ENCODE data around the gene QRICH2. TPM values are rescaled to one million over a fixed set of nuclear protein-coding genes. Genes with fewer than 3 reads are reported as not detected.
"Not testable (repeated sequence)": the region's sequence is repeated elsewhere in the genome, so short reads cannot be mapped to it uniquely, and the experiment has no call there.

QRICH2 gene
- polyA plus RNA-seq, 1 experiment: 3.4 TPM

DNA sequence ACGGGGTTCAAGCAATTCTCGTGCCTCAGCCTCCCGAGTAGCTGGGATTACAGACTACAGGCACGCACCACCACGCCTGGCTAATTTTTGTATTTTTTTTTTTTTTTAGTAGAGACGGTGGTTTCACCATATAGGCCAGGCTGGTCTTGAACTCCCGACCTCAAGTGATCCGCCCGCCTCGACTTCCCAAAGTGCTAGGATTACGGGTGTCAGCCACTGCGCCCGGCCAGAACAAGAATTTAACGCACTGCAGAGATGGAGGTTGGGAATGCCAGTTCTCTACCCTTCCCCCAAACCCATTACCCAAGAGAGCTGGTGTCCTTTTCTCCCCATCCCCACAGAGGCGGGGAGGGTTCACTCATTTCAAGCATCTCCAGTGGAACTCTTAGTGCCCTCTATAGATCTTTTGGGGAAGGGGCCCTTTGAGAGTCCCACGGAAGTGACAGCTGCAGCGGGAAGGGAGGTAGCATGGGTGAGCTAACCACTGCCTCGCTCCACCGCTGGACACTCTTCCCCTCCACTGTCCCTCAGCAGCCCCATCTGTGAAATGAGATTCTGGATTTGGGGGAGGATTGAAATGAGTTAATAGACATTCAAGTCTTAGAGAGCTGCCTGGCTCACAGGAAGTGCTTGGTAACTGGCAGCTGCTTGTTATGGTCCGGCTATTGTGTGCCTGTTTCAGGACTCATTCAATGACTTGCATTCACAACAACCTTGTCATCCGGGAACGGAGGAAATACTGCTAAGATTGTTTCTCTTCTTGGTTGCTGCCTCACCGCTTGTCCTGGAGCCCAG is 46.5 kb downstream of the QRICH2 start:
- POLR2A ChIA-PET: no interaction called here
- TF ChIP-seq, protein P1, sequence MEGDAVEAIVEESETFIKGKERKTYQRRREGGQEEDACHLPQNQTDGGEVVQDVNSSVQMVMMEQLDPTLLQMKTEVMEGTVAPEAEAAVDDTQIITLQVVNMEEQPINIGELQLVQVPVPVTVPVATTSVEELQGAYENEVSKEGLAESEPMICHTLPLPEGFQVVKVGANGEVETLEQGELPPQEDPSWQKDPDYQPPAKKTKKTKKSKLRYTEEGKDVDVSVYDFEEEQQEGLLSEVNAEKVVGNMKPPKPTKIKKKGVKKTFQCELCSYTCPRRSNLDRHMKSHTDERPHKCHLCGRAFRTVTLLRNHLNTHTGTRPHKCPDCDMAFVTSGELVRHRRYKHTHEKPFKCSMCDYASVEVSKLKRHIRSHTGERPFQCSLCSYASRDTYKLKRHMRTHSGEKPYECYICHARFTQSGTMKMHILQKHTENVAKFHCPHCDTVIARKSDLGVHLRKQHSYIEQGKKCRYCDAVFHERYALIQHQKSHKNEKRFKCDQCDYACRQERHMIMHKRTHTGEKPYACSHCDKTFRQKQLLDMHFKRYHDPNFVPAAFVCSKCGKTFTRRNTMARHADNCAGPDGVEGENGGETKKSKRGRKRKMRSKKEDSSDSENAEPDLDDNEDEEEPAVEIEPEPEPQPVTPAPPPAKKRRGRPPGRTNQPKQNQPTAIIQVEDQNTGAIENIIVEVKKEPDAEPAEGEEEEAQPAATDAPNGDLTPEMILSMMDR (IDR thresholded peaks at IDR 0.05; ENCODE audit: insufficient read depth, low read depth, low read length): no peak
- no peaks in the 10 kb centered on the region for H3K27me3 ChIP-seq (ENCODE audit: control insufficient read depth, insufficient read depth, low read length)
- CTCF ChIA-PET: interaction anchor here (1.2 to 1.3 kb wide), 3 partner anchors 10 to 18 kb away, joined by 3 read pairs; no protein-coding TSS in a partner anchor
- H3K4me3 ChIP-seq (ENCODE audit: low read depth, low read length): no peak overlapping the region
- H3K36me3 ChIP-seq (ENCODE audit: control insufficient read depth, insufficient read depth, low read length): no peaks in the 10 kb centered on the region
- DNase-seq (ENCODE audit: low read depth): no peak

DNA sequence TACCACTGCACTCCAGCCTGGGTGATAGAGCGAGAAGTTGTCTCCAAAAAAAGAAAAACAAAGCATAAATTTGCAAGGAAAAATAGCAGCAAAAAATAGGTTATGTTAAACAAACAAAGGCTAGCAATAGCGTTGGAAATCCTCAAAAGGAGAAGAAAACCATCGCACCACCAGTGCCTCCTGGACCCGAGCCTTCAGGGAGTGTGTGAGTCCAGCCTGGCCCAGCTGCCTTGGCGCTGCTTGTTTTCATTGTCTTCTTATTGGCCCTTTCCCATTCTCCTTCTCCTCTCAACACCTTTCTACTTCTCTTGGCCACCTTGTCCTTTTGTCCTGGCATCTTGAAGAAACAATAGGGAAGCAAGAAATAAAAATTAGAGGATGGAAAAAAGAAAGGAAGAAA is 47.4 kb downstream of the QRICH2 start:
- H3K4me3 ChIP-seq (ENCODE audit: low read depth, low read length): no peak overlapping the region
- TF ChIP-seq, protein P1 (IDR thresholded peaks at IDR 0.05; ENCODE audit: insufficient read depth, low read depth, low read length): no peak
- POLR2A ChIA-PET: no interaction called here
- CTCF ChIA-PET: interaction anchor here (1.3 kb wide), 2 partner anchors 9 to 19 kb away, joined by 3 read pairs; no protein-coding TSS in a partner anchor
- DNase-seq (ENCODE audit: low read depth): no peak
- H3K36me3 ChIP-seq (ENCODE audit: control insufficient read depth, insufficient read depth, low read length): no peaks in the 10 kb centered on the region
- no peaks in the 10 kb centered on the region for H3K27me3 ChIP-seq (ENCODE audit: control insufficient read depth, insufficient read depth, low read length)

DNA sequence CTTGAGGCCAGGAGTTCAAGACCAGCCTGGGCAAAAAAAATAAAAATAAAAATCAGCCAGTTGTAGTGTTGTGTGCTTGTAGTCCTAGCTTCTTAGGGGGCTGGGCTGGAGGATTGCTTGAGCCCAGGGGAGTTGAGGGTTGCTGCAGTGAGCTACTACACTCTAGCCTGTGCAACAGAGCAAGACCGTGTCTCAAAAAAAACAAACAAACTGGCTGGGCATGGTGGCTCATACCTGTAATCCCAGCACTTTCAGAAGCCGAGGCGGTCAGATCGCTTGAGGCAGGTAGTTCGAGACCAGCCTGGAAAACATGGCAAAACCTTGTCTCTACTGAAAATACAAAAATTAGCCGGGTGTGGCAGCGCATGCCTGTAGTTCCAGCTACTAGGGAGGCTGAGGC is 47.9 kb downstream of the QRICH2 start:
- no peak for DNase-seq (ENCODE audit: low read depth)
- Histone ChIP-seq H3K4me3 (ENCODE audit: low read depth, low read length) (no peak overlapping the region), H3K27me3 (ENCODE audit: control insufficient read depth, insufficient read depth, low read length) (no peaks in the 10 kb centered on the region), H3K36me3 (ENCODE audit: control insufficient read depth, insufficient read depth, low read length) (no peaks in the 10 kb centered on the region)
- ChIA-PET POLR2A (no interaction called here), CTCF (interaction anchor here (1.3 kb wide), 1 partner anchor 20 kb away, joined by 3 read pairs; no protein-coding TSS in a partner anchor)
- TF ChIP-seq, protein P1 (IDR thresholded peaks at IDR 0.05; ENCODE audit: insufficient read depth, low read depth, low read length): no peak

DNA sequence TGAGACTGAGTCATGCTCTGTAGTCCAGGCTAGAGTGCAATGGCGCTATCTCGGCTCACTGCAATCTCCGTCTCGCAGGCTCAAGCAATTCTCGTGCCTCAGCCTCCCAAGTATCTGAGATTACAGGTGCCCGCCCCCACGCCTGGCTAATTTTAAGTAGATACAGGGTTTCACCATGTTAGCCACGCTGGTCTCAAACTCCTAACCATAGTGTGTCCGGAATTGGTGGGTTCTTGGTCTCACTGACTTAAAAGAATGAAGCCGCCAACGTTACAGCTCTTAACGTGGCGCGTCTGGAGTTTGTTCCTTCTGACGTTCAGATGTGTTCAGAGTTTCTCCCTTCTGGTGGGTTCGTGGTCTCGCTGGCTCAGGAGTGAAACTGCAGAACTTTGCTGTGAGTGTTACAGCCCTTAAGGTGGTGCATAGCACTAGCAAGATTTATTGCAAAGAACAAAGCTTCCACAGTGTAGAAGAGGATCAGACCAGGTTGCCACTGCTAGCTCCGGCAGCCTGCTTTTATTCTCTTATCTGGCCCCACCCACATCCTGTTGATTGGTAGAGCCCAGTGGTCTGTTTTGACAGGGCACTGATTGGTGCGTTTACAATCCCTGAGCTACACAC is 51.5 kb downstream of the QRICH2 start:
- not testable (repeated sequence) for H3K36me3 ChIP-seq (ENCODE audit: control insufficient read depth, insufficient read depth, low read length); H3K4me3 ChIP-seq (ENCODE audit: low read depth, low read length); H3K27me3 ChIP-seq (ENCODE audit: control insufficient read depth, insufficient read depth, low read length); DNase-seq (ENCODE audit: low read depth)
- ChIA-PET POLR2A (interaction anchor here (0.6 kb wide), 1 partner anchor 10 kb away, joined by 3 read pairs; no protein-coding TSS in a partner anchor), CTCF (interaction anchor here (0.6 to 1.2 kb wide), 3 partner anchors 15 to 115 kb away, joined by 3 read pairs; no protein-coding TSS in a partner anchor)

DNA sequence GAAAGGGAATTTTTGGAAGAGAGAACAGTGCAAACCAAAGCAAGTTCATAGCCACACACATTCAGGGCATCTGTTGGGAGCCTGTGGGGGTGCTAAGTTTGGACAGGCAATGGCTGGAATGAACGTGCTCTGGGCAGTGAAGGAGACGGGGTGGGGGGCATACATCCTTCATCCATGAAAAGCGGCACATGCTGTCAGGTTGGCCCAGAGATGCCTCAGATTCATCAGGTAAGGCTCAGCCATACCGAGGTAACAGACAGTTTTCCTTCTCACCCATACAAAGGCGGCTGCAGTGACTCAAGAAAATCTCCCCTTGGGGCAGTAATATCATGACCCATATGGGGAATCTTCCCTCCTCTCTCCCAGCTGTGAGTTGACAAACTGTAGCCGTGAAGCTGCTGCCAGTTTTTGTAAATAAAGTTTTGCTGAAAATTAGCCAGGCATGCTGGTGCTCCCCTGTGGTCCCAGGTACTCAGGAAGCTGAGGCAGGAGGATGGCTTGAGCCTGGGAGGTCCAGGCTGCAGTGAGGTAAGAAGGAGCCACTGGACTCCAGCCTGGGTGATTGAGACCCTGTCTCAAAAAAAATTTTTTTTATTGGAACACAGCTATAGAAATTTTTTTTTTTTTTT is 52.2 kb downstream of the QRICH2 start:
- no peak overlapping the region for H3K4me3 ChIP-seq (ENCODE audit: low read depth, low read length)
- TF ChIP-seq, protein P1 (IDR thresholded peaks at IDR 0.05; ENCODE audit: insufficient read depth, low read depth, low read length): no peak
- DNase-seq (ENCODE audit: low read depth): no peak
- H3K36me3 ChIP-seq (ENCODE audit: control insufficient read depth, insufficient read depth, low read length): no peaks in the 10 kb centered on the region
- no peaks in the 10 kb centered on the region for H3K27me3 ChIP-seq (ENCODE audit: control insufficient read depth, insufficient read depth, low read length)
- CTCF ChIA-PET: interaction anchor here (0.6 to 1.2 kb wide), 3 partner anchors 14 to 114 kb away, joined by 3 read pairs; no protein-coding TSS in a partner anchor
- POLR2A ChIA-PET: interaction anchor here (0.6 kb wide), 1 partner anchor 11 kb away, joined by 3 read pairs; no protein-coding TSS in a partner anchor
